Bronchial epithelial cell (primary cell): Measurements from ENCODE around the gene TAOK3. TPM values are rescaled to one million over a fixed set of nuclear protein-coding genes. Genes with fewer than 3 reads are reported as not detected.

ENCODE experiments used
- DNase-seq: peaks from one replicate; pipeline ENCODE4 v3.0.0-alpha.2; 2010; ENCODE audit warnings: low read depth
- FAIRE-seq: peaks from 2 replicates; lab custom pipeline; 2011; peaks lifted over from hg19 to GRCh38; lab: Jason Lieb, UNC
- H3K27me3 ChIP-seq: 2 replicates; pipeline ENCODE4 v1.5.1; 2011; ENCODE audit warnings: low read length; ENCODE audit not compliant: control insufficient read depth, insufficient read depth
- H3K36me3 ChIP-seq: 2 replicates; pipeline ENCODE4 v1.5.1; 2011; ENCODE audit warnings: low read length; ENCODE audit not compliant: control insufficient read depth, insufficient read depth
- H3K4me3 ChIP-seq: 2 replicates; pipeline ENCODE4 v1.5.1; 2011; ENCODE audit warnings: mild to moderate bottlenecking, low read depth, low read length, control low read depth
- total RNA-seq: library from RNA; depleted of rRNA; stranded (reverse); fragments of >200 nt; gene quantifications from 2 replicates; pipeline ENCODE4 v1.2.1, GENCODE V29; 2014
- TF ChIP-seq, protein P1 (sequence below): IDR thresholded peaks from 2 replicates; pipeline ENCODE4 v1.5.1; 2011; ENCODE audit warnings: mild to moderate bottlenecking, moderate library complexity, low read length, control low read depth, inconsistent platforms; ENCODE audit not compliant: insufficient read depth, severe bottlenecking

TAOK3 gene
- total RNA-seq, 1 donor from 2014 or later, result 25.3 TPM

- no peak overlapping the region for H3K4me3 ChIP-seq
- TF ChIP-seq, protein P1, sequence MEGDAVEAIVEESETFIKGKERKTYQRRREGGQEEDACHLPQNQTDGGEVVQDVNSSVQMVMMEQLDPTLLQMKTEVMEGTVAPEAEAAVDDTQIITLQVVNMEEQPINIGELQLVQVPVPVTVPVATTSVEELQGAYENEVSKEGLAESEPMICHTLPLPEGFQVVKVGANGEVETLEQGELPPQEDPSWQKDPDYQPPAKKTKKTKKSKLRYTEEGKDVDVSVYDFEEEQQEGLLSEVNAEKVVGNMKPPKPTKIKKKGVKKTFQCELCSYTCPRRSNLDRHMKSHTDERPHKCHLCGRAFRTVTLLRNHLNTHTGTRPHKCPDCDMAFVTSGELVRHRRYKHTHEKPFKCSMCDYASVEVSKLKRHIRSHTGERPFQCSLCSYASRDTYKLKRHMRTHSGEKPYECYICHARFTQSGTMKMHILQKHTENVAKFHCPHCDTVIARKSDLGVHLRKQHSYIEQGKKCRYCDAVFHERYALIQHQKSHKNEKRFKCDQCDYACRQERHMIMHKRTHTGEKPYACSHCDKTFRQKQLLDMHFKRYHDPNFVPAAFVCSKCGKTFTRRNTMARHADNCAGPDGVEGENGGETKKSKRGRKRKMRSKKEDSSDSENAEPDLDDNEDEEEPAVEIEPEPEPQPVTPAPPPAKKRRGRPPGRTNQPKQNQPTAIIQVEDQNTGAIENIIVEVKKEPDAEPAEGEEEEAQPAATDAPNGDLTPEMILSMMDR, result no peak
- no peak for FAIRE-seq
- DNase-seq, result no peak
- no peaks in the 10 kb centered on the region for H3K36me3 ChIP-seq
- no peaks in the 10 kb centered on the region for H3K27me3 ChIP-seq
Observed at GRCh38 chr12:118213452-118213851, 159.3 kb downstream of the TAOK3 start.

DNA sequence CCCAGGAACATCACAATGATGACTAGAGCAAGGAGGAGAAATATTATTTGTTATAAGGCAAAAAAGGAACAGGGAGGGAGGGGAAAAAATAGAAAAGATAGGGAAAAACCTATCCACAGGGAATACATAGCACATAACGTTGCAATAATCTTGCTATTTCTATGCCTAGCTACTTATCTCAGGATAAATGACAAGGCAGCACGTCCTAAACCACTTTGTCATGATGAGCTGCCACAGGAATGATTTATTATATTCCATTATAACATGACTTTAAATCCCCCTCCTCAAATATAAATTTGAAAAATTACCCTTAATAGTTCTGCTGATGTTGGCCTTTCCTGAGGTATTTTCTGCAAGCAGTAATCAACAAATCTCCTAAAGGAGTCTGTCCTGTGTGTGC is 160.1 kb downstream of the TAOK3 start:
- H3K4me3 ChIP-seq, result no peak overlapping the region

GRCh38 chr12:118206107-118206412 is 166.6 kb downstream of the TAOK3 start:
- H3K27me3 ChIP-seq, result no peaks in the 10 kb centered on the region
- FAIRE-seq, result no peak
- no peaks in the 10 kb centered on the region for H3K36me3 ChIP-seq
- TF ChIP-seq, protein P1, result no peak
- no peak overlapping the region for H3K4me3 ChIP-seq
- no peak for DNase-seq

More for the DNA sequence above, 160.1 kb downstream of the TAOK3 start:
- Histone ChIP-seq H3K36me3 (no peaks in the 10 kb centered on the region), H3K27me3 (no peaks in the 10 kb centered on the region)
- FAIRE-seq, result no peak
- TF ChIP-seq, protein P1, result no peak
- no peak for DNase-seq

DNA sequence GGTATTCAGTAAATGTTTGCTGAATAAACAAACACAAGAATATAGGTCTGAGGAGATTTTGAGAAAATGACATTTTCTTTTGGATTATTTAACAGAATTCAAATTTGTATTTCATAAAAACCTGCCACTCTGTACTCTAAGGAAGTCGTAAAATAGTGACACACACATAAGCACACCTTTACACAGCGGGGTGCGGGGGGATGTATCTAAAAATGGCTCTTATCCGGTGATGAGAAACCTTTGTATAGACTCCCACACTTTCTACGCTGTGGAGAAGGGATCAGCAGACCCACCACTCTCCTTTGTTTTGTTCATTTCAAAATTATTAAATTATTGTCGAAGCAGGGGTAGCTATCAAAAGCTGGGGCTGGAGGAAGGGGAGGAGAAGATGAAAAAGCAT is 178.7 kb downstream of the TAOK3 start:
- Histone ChIP-seq H3K36me3 (peaks cover 4% of the 10 kb centered on the region), H3K4me3 (no peak overlapping the region), H3K27me3 (no peaks in the 10 kb centered on the region)
- DNase-seq (no peak), FAIRE-seq (no peak)
- TF ChIP-seq, protein P1, result no peak

DNA sequence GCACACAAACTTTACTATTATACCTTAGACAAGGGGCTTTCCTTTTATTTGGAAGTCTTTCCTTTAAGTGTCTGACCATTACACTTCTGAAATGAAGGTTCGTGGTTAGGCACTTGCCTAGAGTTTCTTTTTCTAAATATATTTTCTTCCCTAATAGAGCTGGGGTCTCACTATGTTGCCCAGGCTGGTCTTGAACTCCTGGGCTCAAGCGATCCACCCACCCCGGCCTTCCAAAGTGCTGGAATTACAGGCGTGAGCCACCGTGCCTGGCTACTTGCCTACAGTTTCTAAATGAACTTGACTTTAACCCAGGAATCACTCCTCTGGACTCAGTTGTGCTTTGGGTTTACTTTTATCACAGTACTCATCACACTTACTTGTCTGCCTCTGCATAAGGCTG is 179.2 kb downstream of the TAOK3 start:
- FAIRE-seq (no peak), DNase-seq (no peak)
- TF ChIP-seq, protein P1, result no peak
- peaks cover 2% of the 10 kb centered on the region for H3K36me3 ChIP-seq
- no peaks in the 10 kb centered on the region for H3K27me3 ChIP-seq
- no peak overlapping the region for H3K4me3 ChIP-seq

DNA sequence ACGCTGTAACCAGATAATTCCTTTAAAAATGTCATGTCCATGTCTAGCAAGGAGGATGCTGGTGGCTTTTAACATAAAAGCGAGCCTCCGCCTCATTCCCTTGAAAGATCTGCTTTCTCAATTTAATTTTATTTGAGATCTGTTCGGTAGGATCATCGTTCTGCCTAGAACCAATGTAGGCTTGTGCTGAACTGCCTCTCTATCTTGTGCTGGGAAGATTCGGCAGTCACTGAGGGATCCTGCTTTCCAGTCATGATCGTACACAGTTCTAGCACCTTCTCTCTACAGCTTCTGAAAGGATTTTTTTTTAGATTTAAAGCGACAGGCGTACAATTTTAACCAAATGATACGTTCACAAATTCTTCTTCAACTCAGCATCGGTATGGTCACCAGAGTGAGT is 182.4 kb downstream of the TAOK3 start:
- FAIRE-seq, result no peak
- TF ChIP-seq, protein P1, result no peak
- DNase-seq, result no peak
- peaks cover 1% of the 10 kb centered on the region for H3K36me3 ChIP-seq
- H3K4me3 ChIP-seq, result no peak overlapping the region
- no peaks in the 10 kb centered on the region for H3K27me3 ChIP-seq
